Measurements from ENCODE around the gene TRIAP1.
"Not testable (repeated sequence)": the region's sequence is repeated elsewhere in the genome, so short reads cannot be mapped to it uniquely, and the experiment has no call there.

Gene TRIAP1

DNA sequence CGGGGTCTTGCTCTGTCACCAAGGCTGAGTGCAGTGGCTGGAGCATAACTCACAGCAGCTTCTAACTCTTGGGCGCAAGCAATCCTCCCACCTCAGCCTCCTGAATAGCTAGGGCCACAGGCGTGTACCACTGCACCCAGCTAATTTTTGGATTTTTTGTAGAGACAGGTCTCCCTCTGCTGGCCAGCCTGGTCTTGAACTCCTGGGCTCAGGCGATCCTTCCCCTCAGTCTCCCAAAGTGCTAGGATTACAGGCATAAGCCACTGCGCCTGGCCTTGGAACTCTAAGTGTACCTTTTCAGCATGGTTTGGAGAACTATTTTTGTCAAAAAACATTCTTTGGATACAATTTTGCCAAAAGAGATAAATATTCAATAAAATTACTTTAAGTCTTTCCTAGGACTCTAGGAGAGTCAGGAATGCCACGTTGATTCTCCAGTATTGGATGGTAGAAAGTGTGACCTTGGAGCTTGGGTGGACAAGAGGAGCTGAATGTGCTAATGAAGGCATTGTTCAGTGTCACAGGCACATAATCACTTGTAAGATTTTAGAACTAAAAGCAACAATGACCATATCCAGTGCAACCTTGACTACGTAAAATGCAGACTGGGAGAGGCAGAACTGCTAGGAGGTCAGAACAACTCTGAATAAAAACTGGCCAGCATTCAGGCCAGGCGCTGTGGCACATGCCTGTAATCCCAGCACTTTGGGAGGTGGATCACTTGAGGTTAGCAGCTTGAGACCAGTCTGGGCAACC, 20.6 kb upstream of the TRIAP1 start:
- Histone ChIP-seq H3K27me3 (replicated peaks; ENCODE audit: control insufficient read depth, insufficient read depth, low read length) (no peaks in the 10 kb centered on the region), H3K36me3 (ENCODE audit: control insufficient read depth, insufficient read depth, low read length, severe bottlenecking) (peaks cover 47% of the 10 kb centered on the region), H3K4me1 (ENCODE audit: control insufficient read depth, insufficient read depth, low read length) (peaks cover 25% of the 10 kb centered on the region), H3K4me3 (ENCODE audit: low read length) (no peak overlapping the region), H3K9ac (ENCODE audit: low read length) (peak overlapping the region; percentile 19), H3K9me3 (ENCODE audit: control insufficient read depth, low read length) (no peaks in the 10 kb centered on the region)
- peak; percentile 67 for DNase-seq (ENCODE audit: low read depth)

DNA sequence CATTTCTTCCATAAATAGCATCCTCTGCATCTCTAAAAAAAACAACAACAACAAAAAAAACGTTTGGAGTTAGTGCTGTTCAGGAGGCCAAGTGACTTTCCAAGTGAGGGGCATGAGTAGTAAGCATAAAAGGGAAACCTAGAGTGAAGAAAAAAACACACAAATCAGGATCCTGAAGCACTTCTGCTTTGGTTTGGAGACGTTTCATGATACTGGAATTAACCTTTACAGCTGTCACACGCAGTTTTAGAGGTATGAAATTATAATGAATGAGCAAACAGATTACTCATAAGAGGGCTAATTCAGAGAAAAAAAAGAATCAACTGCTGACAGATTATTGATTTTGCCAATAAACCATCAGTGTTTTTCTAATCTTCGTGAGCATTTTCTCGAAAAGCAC, 19.6 kb upstream of the TRIAP1 start:
- Histone ChIP-seq H3K27me3 (replicated peaks; ENCODE audit: control insufficient read depth, insufficient read depth, low read length) (no peaks in the 10 kb centered on the region), H3K9ac (ENCODE audit: low read length) (peak overlapping the region; percentile 38), H3K9me3 (ENCODE audit: control insufficient read depth, low read length) (no peaks in the 10 kb centered on the region), H3K36me3 (ENCODE audit: control insufficient read depth, insufficient read depth, low read length, severe bottlenecking) (peaks cover 57% of the 10 kb centered on the region), H3K4me1 (ENCODE audit: control insufficient read depth, insufficient read depth, low read length) (peaks cover 25% of the 10 kb centered on the region), H3K4me3 (ENCODE audit: low read length) (no peak overlapping the region)
- no peak for DNase-seq (ENCODE audit: low read depth)

GRCh38 chr12:120463712-120464111, 17.5 kb upstream of the TRIAP1 start:
- Histone ChIP-seq H3K4me3 (ENCODE audit: low read length) (no peak overlapping the region), H3K27me3 (replicated peaks; ENCODE audit: control insufficient read depth, insufficient read depth, low read length) (no peaks in the 10 kb centered on the region), H3K4me1 (ENCODE audit: control insufficient read depth, insufficient read depth, low read length) (peaks cover 21% of the 10 kb centered on the region), H3K36me3 (ENCODE audit: control insufficient read depth, insufficient read depth, low read length, severe bottlenecking) (peaks cover 73% of the 10 kb centered on the region), H3K9me3 (ENCODE audit: control insufficient read depth, low read length) (no peaks in the 10 kb centered on the region), H3K9ac (ENCODE audit: low read length) (no peak overlapping the region)
- no peak for DNase-seq (ENCODE audit: low read depth)

DNA sequence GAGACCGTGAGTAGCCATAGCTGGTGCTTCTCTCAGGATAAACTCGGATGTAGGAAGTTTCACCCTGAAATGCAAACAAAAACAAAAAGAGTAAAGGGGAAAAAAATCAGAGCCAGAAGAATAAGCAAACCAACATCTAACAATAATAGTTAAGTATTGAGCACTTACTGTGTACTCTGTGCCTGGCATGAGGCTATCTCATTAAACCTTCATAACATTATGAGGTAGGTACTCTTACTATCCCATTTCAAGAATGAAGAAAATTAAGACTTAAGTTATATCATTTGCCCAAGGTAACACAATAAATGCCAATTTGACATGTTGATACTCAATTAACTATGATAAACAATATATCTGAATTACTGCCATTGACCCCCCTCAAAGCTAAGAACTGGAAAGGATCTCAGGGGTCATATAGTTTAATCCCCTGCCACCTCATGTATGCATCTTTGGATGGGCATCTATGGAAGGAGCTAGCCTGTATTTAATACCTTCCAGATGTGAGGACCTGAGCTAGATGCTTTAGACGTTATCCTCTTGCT, 16.0 kb upstream of the TRIAP1 start:
- H3K9ac ChIP-seq (ENCODE audit: low read length) = no peak overlapping the region
- H3K4me3 ChIP-seq (ENCODE audit: low read length) = no peak overlapping the region
- no peaks in the 10 kb centered on the region for H3K9me3 ChIP-seq (ENCODE audit: control insufficient read depth, low read length)
- H3K36me3 ChIP-seq (ENCODE audit: control insufficient read depth, insufficient read depth, low read length, severe bottlenecking) = peaks cover 86% of the 10 kb centered on the region
- H3K4me1 ChIP-seq (ENCODE audit: control insufficient read depth, insufficient read depth, low read length) = peaks cover 12% of the 10 kb centered on the region
- no peaks in the 10 kb centered on the region for H3K27me3 ChIP-seq (replicated peaks; ENCODE audit: control insufficient read depth, insufficient read depth, low read length)
- DNase-seq (ENCODE audit: low read depth) = no peak

GRCh38 chr12:120460157-120460556, 14.0 kb upstream of the TRIAP1 start:
- H3K4me3 ChIP-seq (ENCODE audit: low read length) = no peak overlapping the region
- DNase-seq (ENCODE audit: low read depth) = no peak
- no peaks in the 10 kb centered on the region for H3K27me3 ChIP-seq (replicated peaks; ENCODE audit: control insufficient read depth, insufficient read depth, low read length)
- H3K36me3 ChIP-seq (ENCODE audit: control insufficient read depth, insufficient read depth, low read length, severe bottlenecking) = peaks cover 87% of the 10 kb centered on the region
- no peaks in the 10 kb centered on the region for H3K4me1 ChIP-seq (ENCODE audit: control insufficient read depth, insufficient read depth, low read length)
- H3K9me3 ChIP-seq (ENCODE audit: control insufficient read depth, low read length) = no peaks in the 10 kb centered on the region
- H3K9ac ChIP-seq (ENCODE audit: low read length) = no peak overlapping the region

DNA sequence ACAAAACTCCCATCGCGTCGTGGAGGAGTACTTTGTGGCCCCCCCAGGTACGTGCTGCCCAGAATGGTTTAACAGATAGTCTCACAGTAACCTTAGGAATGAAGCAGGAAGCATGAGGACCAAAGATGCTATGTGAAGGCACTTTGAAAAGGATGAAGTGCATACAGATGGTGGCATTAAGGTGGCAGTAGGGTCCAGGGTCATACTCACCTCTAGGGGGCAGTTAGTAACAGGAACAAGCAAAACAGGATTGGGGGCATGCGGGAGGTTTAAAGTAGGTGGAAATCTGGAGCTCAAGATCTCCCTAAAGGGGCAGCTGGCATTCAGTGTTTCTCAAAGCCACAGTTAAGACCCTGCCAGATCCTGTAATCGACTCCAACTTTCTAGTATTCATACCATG, 10.9 kb upstream of the TRIAP1 start:
- H3K4me1 ChIP-seq (ENCODE audit: control insufficient read depth, insufficient read depth, low read length) = no peaks in the 10 kb centered on the region
- peaks cover 75% of the 10 kb centered on the region for H3K36me3 ChIP-seq (ENCODE audit: control insufficient read depth, insufficient read depth, low read length, severe bottlenecking)
- no peak for DNase-seq (ENCODE audit: low read depth)
- no peaks in the 10 kb centered on the region for H3K9me3 ChIP-seq (ENCODE audit: control insufficient read depth, low read length)
- no peak overlapping the region for H3K9ac ChIP-seq (ENCODE audit: low read length)
- H3K4me3 ChIP-seq (ENCODE audit: low read length) = no peak overlapping the region
- no peaks in the 10 kb centered on the region for H3K27me3 ChIP-seq (replicated peaks; ENCODE audit: control insufficient read depth, insufficient read depth, low read length)

- DNase-seq (ENCODE audit: low read depth) = no peak
- Histone ChIP-seq H3K9ac (ENCODE audit: low read length) (no peak overlapping the region), H3K36me3 (ENCODE audit: control insufficient read depth, insufficient read depth, low read length, severe bottlenecking) (peaks cover 65% of the 10 kb centered on the region), H3K4me1 (ENCODE audit: control insufficient read depth, insufficient read depth, low read length) (no peaks in the 10 kb centered on the region), H3K9me3 (ENCODE audit: control insufficient read depth, low read length) (no peaks in the 10 kb centered on the region), H3K4me3 (ENCODE audit: low read length) (no peak overlapping the region), H3K27me3 (replicated peaks; ENCODE audit: control insufficient read depth, insufficient read depth, low read length) (no peaks in the 10 kb centered on the region)
These were observed 9.1 kb upstream of the TRIAP1 start for GRCh38 chr12:120455302-120455701.

DNA sequence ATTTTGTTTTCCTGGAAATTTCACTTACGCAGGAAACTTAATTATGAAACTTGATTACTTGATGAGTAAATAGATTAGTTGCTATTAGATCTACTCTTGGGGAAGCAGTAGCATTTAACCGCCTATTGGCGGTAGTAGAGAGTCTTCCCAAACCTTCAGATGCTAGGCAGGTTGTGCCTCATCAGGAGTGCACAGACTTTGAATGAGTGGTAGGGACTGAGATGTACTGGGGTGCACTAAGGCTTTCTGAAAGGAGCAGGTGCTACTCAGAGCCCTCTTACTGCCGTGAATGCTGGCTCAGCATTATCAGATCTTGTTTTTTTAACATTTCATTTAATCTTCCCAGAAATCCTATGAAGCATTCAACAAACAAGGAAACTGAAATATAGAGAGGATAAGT, 7.8 kb upstream of the TRIAP1 start:
- H3K36me3 ChIP-seq (ENCODE audit: control insufficient read depth, insufficient read depth, low read length, severe bottlenecking) = peaks cover 58% of the 10 kb centered on the region

DNA sequence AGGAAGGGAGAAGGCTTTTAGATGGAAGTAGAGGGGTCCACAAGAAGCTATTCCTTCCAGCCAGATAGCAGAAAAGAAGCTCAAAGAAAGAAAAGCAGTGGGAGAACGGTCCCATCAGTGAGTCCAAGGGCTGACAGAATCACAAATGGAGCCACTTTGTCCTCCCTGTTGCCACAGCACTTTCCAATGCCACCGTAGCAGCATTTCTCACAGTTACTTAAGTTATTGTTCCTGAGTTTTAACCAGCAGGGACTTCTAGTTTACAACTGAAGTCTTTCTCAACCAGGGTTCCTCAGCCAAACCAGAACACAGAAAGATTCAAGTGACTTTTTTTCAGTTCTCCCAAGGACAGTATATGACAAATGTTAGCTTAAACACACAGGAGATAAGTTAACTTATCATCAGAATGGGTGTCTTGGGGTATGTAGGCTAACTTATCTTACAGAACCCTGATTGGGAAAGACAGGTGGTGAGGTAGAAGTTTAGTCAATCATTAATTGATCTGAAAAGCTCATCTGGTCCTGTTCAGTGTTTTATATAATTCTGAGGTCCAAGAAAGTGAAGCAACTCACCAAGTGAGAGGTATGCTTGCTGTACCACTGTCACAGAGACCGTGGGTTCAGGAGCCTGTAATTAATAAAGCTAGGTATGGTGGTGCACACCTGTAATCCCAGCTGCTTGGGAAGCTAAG, 7.0 kb upstream of the TRIAP1 start:
- no peaks in the 10 kb centered on the region for H3K4me1 ChIP-seq (ENCODE audit: control insufficient read depth, insufficient read depth, low read length)
- H3K36me3 ChIP-seq (ENCODE audit: control insufficient read depth, insufficient read depth, low read length, severe bottlenecking) = peaks cover 51% of the 10 kb centered on the region
- H3K4me3 ChIP-seq (ENCODE audit: low read length) = no peak overlapping the region
- H3K9ac ChIP-seq (ENCODE audit: low read length) = no peak overlapping the region
- no peaks in the 10 kb centered on the region for H3K9me3 ChIP-seq (ENCODE audit: control insufficient read depth, low read length)
- DNase-seq (ENCODE audit: low read depth) = no peak
- H3K27me3 ChIP-seq (replicated peaks; ENCODE audit: control insufficient read depth, insufficient read depth, low read length) = no peaks in the 10 kb centered on the region

More for the DNA sequence above, 7.8 kb upstream of the TRIAP1 start:
- no peaks in the 10 kb centered on the region for H3K4me1 ChIP-seq (ENCODE audit: control insufficient read depth, insufficient read depth, low read length)
- no peaks in the 10 kb centered on the region for H3K27me3 ChIP-seq (replicated peaks; ENCODE audit: control insufficient read depth, insufficient read depth, low read length)
- no peaks in the 10 kb centered on the region for H3K9me3 ChIP-seq (ENCODE audit: control insufficient read depth, low read length)
- H3K4me3 ChIP-seq (ENCODE audit: low read length) = no peak overlapping the region
- H3K9ac ChIP-seq (ENCODE audit: low read length) = no peak overlapping the region
- peak; percentile 47 for DNase-seq (ENCODE audit: low read depth)

DNA sequence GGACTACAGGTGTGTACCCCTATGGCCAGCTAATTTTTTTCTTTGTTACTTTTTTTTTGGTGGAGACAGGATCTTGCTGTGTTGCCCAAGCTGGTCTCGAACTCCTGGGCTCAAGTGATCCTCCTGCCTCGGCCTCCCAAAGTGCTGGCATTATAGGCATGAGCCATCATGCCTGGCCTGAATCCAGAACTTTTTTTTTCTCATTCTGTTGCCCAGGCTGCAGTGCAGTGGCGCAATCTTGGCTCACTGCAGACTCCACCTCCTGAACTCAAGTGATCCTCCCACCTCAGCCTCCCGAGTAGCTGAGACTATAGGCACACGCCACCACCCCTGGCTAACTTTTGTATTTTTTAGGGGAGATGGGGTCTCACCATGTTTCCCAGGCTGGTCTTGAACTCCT, 6.3 kb upstream of the TRIAP1 start:
- H3K4me3 ChIP-seq (ENCODE audit: low read length); DNase-seq (ENCODE audit: low read depth): not testable (repeated sequence)

GRCh38 chr12:120447992-120448391, 1.8 kb upstream of the TRIAP1 start:
- no peaks in the 10 kb centered on the region for H3K27me3 ChIP-seq (replicated peaks; ENCODE audit: control insufficient read depth, insufficient read depth, low read length)
- no peak overlapping the region for H3K9ac ChIP-seq (ENCODE audit: low read length)
- peaks cover 20% of the 10 kb centered on the region for H3K4me1 ChIP-seq (ENCODE audit: control insufficient read depth, insufficient read depth, low read length)
- H3K9me3 ChIP-seq (ENCODE audit: control insufficient read depth, low read length) = no peaks in the 10 kb centered on the region
- no peak overlapping the region for H3K4me3 ChIP-seq (ENCODE audit: low read length)
- H3K36me3 ChIP-seq (ENCODE audit: control insufficient read depth, insufficient read depth, low read length, severe bottlenecking) = peaks cover 28% of the 10 kb centered on the region
- no peak for DNase-seq (ENCODE audit: low read depth)

More for the DNA sequence above, 6.3 kb upstream of the TRIAP1 start:
- H3K9ac ChIP-seq (ENCODE audit: low read length); H3K27me3 ChIP-seq (replicated peaks; ENCODE audit: control insufficient read depth, insufficient read depth, low read length); H3K4me1 ChIP-seq (ENCODE audit: control insufficient read depth, insufficient read depth, low read length); H3K9me3 ChIP-seq (ENCODE audit: control insufficient read depth, low read length): not testable (repeated sequence)
- H3K36me3 ChIP-seq (ENCODE audit: control insufficient read depth, insufficient read depth, low read length, severe bottlenecking) = peaks cover 46% of the 10 kb centered on the region

Measured in adipocyte (in vitro differentiated cells).